Measurements from ENCODE around the gene PCSK2.

DNA sequence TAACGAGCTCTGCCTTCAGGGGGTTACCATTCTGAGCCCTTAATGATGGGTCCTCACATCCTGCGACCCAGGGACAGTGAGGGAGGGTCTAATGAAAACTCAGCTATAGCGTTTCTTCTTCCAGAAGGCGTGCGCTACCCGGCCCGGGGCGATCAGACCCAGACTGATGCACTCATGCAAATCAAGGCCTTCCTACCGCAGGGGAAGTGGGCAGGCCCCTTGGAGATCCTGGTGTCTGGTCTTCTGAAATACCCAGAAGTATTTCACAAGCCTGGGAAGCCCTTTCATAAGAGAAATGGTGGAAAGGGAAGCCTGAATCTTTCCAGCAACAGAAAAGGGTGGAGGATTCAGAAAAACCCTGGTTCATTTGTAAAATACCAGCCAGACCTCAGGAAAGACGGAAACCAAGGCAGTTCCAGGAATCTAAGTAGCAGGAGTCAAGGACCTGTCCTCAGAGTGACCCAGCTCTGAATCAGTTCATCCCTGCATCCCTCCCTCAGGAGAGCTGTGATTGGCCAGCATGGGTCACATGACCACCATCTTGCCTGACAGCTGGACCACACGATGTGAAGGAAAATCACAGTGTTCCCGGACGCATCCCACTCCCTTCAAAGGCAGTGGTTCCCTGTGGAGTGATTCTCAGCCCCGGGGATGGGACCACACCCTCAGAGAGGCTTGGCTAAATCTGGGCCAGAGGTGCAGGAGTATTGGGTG lies 291.7 kb downstream of the PCSK2 start:
- TF ChIP-seq CTCF (IDR thresholded peaks at IDR 0.05 in 4 of 5, conservative IDR thresholded peaks at IDR 0.05 in 1 of 5) (no peak), POLR2A (IDR thresholded peaks at IDR 0.05) (no peak)
